Prostate gland (tissue), 2 donors: ENCODE data around the gene SAT1. TPM values are rescaled to one million over a fixed set of nuclear protein-coding genes. Genes with fewer than 3 reads are reported as not detected.

Experiments used
- DNase-seq: peaks from one replicate; pipeline ENCODE4 v3.0.0-alpha.2; 2019; ENCODE audit warnings: low spot score
- H3K27ac ChIP-seq, 2 donors: fragments of 200-600 bp; sonication (generic); 2 replicates each; pipeline ENCODE4 v1.5.1; 2017 to 2019
- H3K27me3 ChIP-seq: fragments of 200-600 bp; sonication (generic); replicated peaks from 2 replicates; pipeline ENCODE4 v1.5.1; 2019; ENCODE audit not compliant: insufficient read depth
- H3K36me3 ChIP-seq, 2 donors: fragments of 200-600 bp; sonication (generic); 1 replicate in 1 of 2; 2 replicates in 1 of 2; pipeline versions ENCODE4 v1.5.1 to v1.8.1; 2017 to 2019
- H3K4me1 ChIP-seq: fragments of 200-600 bp; sonication (generic); replicated peaks from 2 replicates; pipeline ENCODE4 v1.5.1; 2019
- H3K4me3 ChIP-seq, 2 donors: fragments of 200-600 bp; sonication (generic); 2 replicates each; pipeline ENCODE4 v1.5.1; 2017 to 2019
- H3K9me3 ChIP-seq: fragments of 200-600 bp; sonication (generic); 2 replicates; pipeline ENCODE4 v1.5.1; 2017
- POLR2A ChIP-seq: fragments of 450-650 bp; IDR thresholded peaks from one replicate; pipeline ENCODE4 v1.6.1; 2016; ENCODE audit warnings: antibody characterized with exemption, mild to moderate bottlenecking
- POLR2AphosphoS5 ChIP-seq: sonication (generic); formaldehyde crosslinking; IDR thresholded peaks from one replicate; pipeline ENCODE4 v1.6.1; 2017; ENCODE audit warnings: antibody characterized with exemption
- WGBS: methylation state at CpG from one replicate; pipeline ENCODE4 v1.1.5; 2018; 5-methylcytosine and 5-hydroxymethylcytosine counted together
- intact Hi-C: fragments of 100-400 bp; cut with DNase I; formaldehyde crosslinking; loops from one replicate; pipeline ENCODE4 v1.14.2; 2022
- total RNA-seq, 2 donors: library from RNA; depleted of rRNA; stranded (reverse); fragments of >200 nt; gene quantifications; one replicate each; pipeline ENCODE4 v1.1.0, GENCODE V29; 2016
- TF ChIP-seq, protein P1 (sequence below), 4 experiments: fragments of 200-600 bp in 2 of 4; fragments of 450-650 bp in 2 of 4; sonication (generic) in 2 of 4; IDR thresholded peaks; 1 replicate in 3 of 4; 2 replicates in 1 of 4; pipeline ENCODE4 v1.5.1; 2016 to 2019; ENCODE audit warnings: antibody characterized with exemption in 4 of 4, mild to moderate bottlenecking in 2 of 4, moderate library complexity in 2 of 4

Gene SAT1
- total RNA-seq, 2 donors from 2014 or later = 461 to 567 TPM

DNA sequence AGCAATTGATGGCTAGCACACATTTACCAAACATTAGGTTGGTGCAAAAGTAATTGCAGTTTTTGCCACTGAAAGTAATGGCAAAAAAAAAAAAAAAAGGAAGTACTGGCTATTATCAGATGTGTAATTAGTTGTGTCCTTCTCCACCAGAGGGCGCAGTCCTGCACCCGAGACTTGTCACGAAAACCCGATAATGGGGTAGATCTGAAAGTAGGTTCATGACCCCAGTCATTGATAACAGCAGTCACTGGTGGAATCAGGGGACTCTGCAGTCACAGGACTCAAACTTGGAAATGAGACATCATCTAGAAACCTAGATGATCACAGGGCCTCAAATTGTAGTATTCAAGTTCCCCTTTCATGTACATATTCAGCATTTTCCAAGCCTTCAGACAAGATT is 26.8 kb upstream of the SAT1 start:
- intact Hi-C loops = no loop called here
- 0% methylated on average over 4 of the region's 4 CpGs for WGBS
- H3K4me1 ChIP-seq = no peaks in the 10 kb centered on the region
- DNase-seq = peak; percentile 28
- TF ChIP-seq, protein P1, sequence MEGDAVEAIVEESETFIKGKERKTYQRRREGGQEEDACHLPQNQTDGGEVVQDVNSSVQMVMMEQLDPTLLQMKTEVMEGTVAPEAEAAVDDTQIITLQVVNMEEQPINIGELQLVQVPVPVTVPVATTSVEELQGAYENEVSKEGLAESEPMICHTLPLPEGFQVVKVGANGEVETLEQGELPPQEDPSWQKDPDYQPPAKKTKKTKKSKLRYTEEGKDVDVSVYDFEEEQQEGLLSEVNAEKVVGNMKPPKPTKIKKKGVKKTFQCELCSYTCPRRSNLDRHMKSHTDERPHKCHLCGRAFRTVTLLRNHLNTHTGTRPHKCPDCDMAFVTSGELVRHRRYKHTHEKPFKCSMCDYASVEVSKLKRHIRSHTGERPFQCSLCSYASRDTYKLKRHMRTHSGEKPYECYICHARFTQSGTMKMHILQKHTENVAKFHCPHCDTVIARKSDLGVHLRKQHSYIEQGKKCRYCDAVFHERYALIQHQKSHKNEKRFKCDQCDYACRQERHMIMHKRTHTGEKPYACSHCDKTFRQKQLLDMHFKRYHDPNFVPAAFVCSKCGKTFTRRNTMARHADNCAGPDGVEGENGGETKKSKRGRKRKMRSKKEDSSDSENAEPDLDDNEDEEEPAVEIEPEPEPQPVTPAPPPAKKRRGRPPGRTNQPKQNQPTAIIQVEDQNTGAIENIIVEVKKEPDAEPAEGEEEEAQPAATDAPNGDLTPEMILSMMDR (IDR thresholded peaks at IDR 0.05) = peak in 3 of 4 experiments; percentile 31 to 45 (median 39)
- TF ChIP-seq POLR2AphosphoS5 = no peak
- H3K9me3 ChIP-seq = no peaks in the 10 kb centered on the region
- no peaks in the 10 kb centered on the region for H3K36me3 ChIP-seq
- H3K27me3 ChIP-seq = no peaks in the 10 kb centered on the region
- H3K27ac ChIP-seq = no peak overlapping the region
- no peak overlapping the region for H3K4me3 ChIP-seq

DNA sequence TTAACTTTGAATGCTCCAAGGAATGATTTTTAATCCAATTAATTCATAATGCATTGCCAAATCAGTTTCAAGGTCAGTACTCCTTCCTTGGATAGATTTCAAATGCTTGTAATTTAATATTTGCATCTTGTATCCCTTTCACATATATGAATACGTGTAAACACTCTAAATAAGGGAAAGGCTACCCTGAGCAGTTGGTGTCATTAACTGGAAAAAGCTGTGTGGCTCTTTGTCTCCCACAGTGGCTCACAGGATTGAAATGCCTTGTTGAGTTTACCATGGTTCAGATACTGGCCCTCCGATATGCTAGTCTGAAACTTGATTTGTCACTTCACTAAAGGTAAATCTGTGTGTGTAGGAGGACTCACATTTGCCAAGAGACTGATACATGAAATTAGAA is 23.2 kb upstream of the SAT1 start:
- no peak overlapping the region for H3K27ac ChIP-seq
- H3K4me1 ChIP-seq = no peaks in the 10 kb centered on the region
- no peak overlapping the region for H3K4me3 ChIP-seq
- TF ChIP-seq, protein P1 (IDR thresholded peaks at IDR 0.05) = no peak
- TF ChIP-seq POLR2A (no peak), POLR2AphosphoS5 (no peak)
- WGBS = 64% methylated on average over 2 of the region's 2 CpGs
- intact Hi-C loops = no loop called here
- no peaks in the 10 kb centered on the region for H3K36me3 ChIP-seq
- no peaks in the 10 kb centered on the region for H3K9me3 ChIP-seq
- DNase-seq = no peak
- no peaks in the 10 kb centered on the region for H3K27me3 ChIP-seq

GRCh38 chrX:23764188-23764984 is 18.6 kb upstream of the SAT1 start:
- Histone ChIP-seq H3K4me3 (no peak overlapping the region), H3K27me3 (no peaks in the 10 kb centered on the region), H3K9me3 (no peaks in the 10 kb centered on the region), H3K36me3 (no peaks in the 10 kb centered on the region), H3K27ac (no peak overlapping the region), H3K4me1 (no peaks in the 10 kb centered on the region)
- no peak for TF ChIP-seq POLR2A
- 78% methylated on average over 4 of the region's 4 CpGs for WGBS
- intact Hi-C loops = no loop called here
- DNase-seq = no peak

- Histone ChIP-seq H3K4me3 (no peak overlapping the region), H3K9me3 (no peaks in the 10 kb centered on the region), H3K27me3 (no peaks in the 10 kb centered on the region), H3K27ac (no peak overlapping the region), H3K4me1 (no peaks in the 10 kb centered on the region), H3K36me3 (no peaks in the 10 kb centered on the region)
- intact Hi-C loops = no loop called here
- WGBS = 100% methylated on average over 3 of the region's 5 CpGs
- no peak for DNase-seq
- TF ChIP-seq POLR2A (no peak), POLR2AphosphoS5 (no peak)
- TF ChIP-seq, protein P1 (IDR thresholded peaks at IDR 0.05) = no peak
Measured at GRCh38 chrX:23765449-23765848, 17.5 kb upstream of the SAT1 start.

DNA sequence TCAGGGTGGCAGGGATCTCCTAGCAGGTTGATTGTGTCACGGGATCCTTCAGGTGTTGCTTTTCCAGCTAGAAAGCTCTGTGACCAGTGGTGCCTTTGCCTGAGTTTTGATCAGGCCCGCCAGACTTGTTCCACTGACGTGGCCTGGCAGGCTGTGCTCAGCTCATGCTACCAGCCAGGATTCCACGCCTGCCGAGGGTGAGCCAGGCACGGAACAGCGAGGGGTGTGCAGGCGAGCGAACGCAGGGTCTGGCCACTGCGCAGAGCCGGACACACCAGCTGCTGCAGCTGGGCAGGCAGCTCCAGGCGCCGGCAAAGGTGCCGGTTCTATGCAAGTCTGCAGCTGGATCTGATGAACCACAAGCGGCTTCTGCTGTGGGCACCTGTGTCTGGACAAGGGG is 17.1 kb upstream of the SAT1 start:
- Histone ChIP-seq H3K9me3 (no peaks in the 10 kb centered on the region), H3K4me1 (no peaks in the 10 kb centered on the region), H3K36me3 (no peaks in the 10 kb centered on the region), H3K27me3 (no peaks in the 10 kb centered on the region), H3K4me3 (no peak overlapping the region), H3K27ac (no peak overlapping the region)
- 85% methylated on average over 10 of the region's 16 CpGs for WGBS
- TF ChIP-seq POLR2AphosphoS5 = no peak
- TF ChIP-seq, protein P1 (IDR thresholded peaks at IDR 0.05) = no peak
- TF ChIP-seq POLR2A = no peak
- intact Hi-C loops = no loop called here
- no peak for DNase-seq
